BJ (cell line): ENCODE results near the gene LDLRAD3. TPM values are rescaled to one million over a fixed set of nuclear protein-coding genes. Genes with fewer than 3 reads are reported as not detected.
"Not testable (repeated sequence)": the region's sequence is repeated elsewhere in the genome, so short reads cannot be mapped to it uniquely, and the experiment has no call there.

Source experiments
- CTCF ChIA-PET: fragments of 350-600 bp; formaldehyde crosslinking; extraction: SDS; loops from one replicate; lab custom pipeline; 2021; ENCODE audit warnings: antibody characterized with exemption, inconsistent platforms; lab: Yijun Ruan, JAX
- POLR2A ChIA-PET: fragments of 300-600 bp; sonication (Branson Sonifier 250); formaldehyde crosslinking; extraction: SDS; loops from one replicate; lab custom pipeline; 2021; ENCODE audit warnings: antibody characterized with exemption; lab: Charles Lee
- DNase-seq: peaks from one replicate; pipeline ENCODE4 v3.0.0-alpha.2; 2011; ENCODE audit warnings: low read depth
- H3K27me3 ChIP-seq: 2 replicates; pipeline ENCODE4 v1.6.0; 2011; ENCODE audit warnings: low read length; ENCODE audit not compliant: control insufficient read depth, insufficient read depth
- H3K36me3 ChIP-seq: 2 replicates; pipeline ENCODE4 v1.5.1; 2011; ENCODE audit warnings: low read length; ENCODE audit not compliant: control insufficient read depth, insufficient read depth
- H3K4me3 ChIP-seq: 2 replicates; pipeline ENCODE4 v1.5.1; 2011; ENCODE audit warnings: low read depth, mild to moderate bottlenecking, control low read depth, low read length
- CTCF ChIP-seq: IDR thresholded peaks from 2 replicates; pipeline ENCODE4 v1.5.1; 2011; ENCODE audit warnings: low read depth, mild to moderate bottlenecking, control low read depth, inconsistent platforms, low read length, moderate library complexity; ENCODE audit not compliant: insufficient read depth
- polyA plus RNA-seq: library from polyadenylated mRNA; depleted of rRNA; stranded (reverse); fragments of >200 nt; gene quantifications from 2 replicates; pipeline ENCODE4 v1.2.3, GENCODE V29; 2011

Gene LDLRAD3
- polyA plus RNA-seq, 1 experiment, result 3.5 TPM

DNA sequence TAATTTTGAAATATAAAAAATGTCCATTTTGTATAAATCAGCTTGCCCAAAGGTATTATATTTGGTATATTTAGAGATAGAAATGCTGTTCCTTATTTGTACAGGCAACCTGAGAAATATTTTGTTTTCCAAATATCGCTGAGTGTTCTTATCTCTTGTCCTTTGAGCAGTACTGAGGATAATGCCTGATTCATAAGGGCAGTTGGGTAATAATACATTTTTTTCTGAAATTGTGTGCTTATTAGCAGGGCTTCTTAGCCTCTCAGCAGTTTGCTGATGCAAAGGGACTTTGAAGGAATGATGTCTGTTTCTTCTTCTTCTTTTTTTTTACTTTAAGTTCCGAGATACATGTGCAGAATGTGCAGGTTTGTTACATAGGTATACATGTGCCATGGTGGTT lies 69.1 kb downstream of the LDLRAD3 start:
- no peak for DNase-seq
- POLR2A ChIA-PET, result no interaction called here
- no peaks in the 10 kb centered on the region for H3K27me3 ChIP-seq
- no peak overlapping the region for H3K4me3 ChIP-seq
- no peak for TF ChIP-seq CTCF
- CTCF ChIA-PET, result interaction anchor here (1.7 kb wide), 1 partner anchor 11 kb away, joined by 5 read pairs; no protein-coding TSS in a partner anchor
- H3K36me3 ChIP-seq, result no peaks in the 10 kb centered on the region

GRCh38 chr11:36013446-36013845 lies 69.6 kb downstream of the LDLRAD3 start:
- H3K36me3 ChIP-seq, H3K27me3 ChIP-seq, H3K4me3 ChIP-seq, DNase-seq, POLR2A ChIA-PET: not testable (repeated sequence)
- CTCF ChIA-PET, result interaction anchor here (1.0 kb wide), 1 partner anchor 10 kb away, joined by 4 read pairs; no protein-coding TSS in a partner anchor

- CTCF ChIA-PET, result interaction anchor here (1.0 kb wide), 1 partner anchor 9 kb away, joined by 4 read pairs; no protein-coding TSS in a partner anchor
- TF ChIP-seq CTCF, result no peak
- Histone ChIP-seq H3K36me3 (no peaks in the 10 kb centered on the region), H3K27me3 (no peaks in the 10 kb centered on the region), H3K4me3 (no peak overlapping the region)
- POLR2A ChIA-PET, result no interaction called here
- DNase-seq, result no peak
Measured at GRCh38 chr11:36013950-36014897, 70.4 kb downstream of the LDLRAD3 start.

- Histone ChIP-seq H3K4me3 (no peak overlapping the region), H3K36me3 (no peaks in the 10 kb centered on the region), H3K27me3 (no peaks in the 10 kb centered on the region)
- no peak for TF ChIP-seq CTCF
- CTCF ChIA-PET, result interaction anchor here (0.7 kb wide), 1 partner anchor 29 kb away, joined by 3 read pairs; no protein-coding TSS in a partner anchor
- POLR2A ChIA-PET, result no interaction called here
- no peak for DNase-seq
Measured at GRCh38 chr11:36014898-36015665, 71.2 kb downstream of the LDLRAD3 start.

GRCh38 chr11:36015799-36016198 lies 71.9 kb downstream of the LDLRAD3 start:
- POLR2A ChIA-PET, result no interaction called here
- Histone ChIP-seq H3K27me3 (no peaks in the 10 kb centered on the region), H3K36me3 (no peaks in the 10 kb centered on the region), H3K4me3 (no peak overlapping the region)
- no peak for DNase-seq
- CTCF ChIA-PET, result interaction anchor here (0.7 kb wide), 1 partner anchor 29 kb away, joined by 3 read pairs; no protein-coding TSS in a partner anchor
- TF ChIP-seq CTCF, result no peak
